Stimulated activated CD8-positive, alpha-beta memory T cell treated with anti-CD3 and anti-CD28 coated beads, Interleukin-15, amount 100 ng/mL, for 48 hours (primary cell): Measurements from ENCODE around the gene IGDCC3.

ENCODE experiments used
- DNase-seq, 2 donors: peaks; one replicate each; pipeline ENCODE4 v3.0.0-alpha.2; 2020; ENCODE audit warnings: low read depth in 2 of 2

The IGDCC3 gene

GRCh38 chr15:65388306-65389080, 10.7 kb upstream of the IGDCC3 start:
- no peak for DNase-seq

- DNase-seq = no peak
Observed at GRCh38 chr15:65386886-65387285, 9.1 kb upstream of the IGDCC3 start.

- no peak for DNase-seq
Observed at GRCh38 chr15:65386376-65386775, 8.6 kb upstream of the IGDCC3 start.

- DNase-seq = no peak
Observed at GRCh38 chr15:65385870-65386258, 8.1 kb upstream of the IGDCC3 start.

GRCh38 chr15:65384895-65385869, 7.4 kb upstream of the IGDCC3 start:
- peak; percentile 68 to 71 for DNase-seq

GRCh38 chr15:65384505-65384894, 6.7 kb upstream of the IGDCC3 start:
- DNase-seq = no peak

GRCh38 chr15:65383991-65384390, 6.2 kb upstream of the IGDCC3 start:
- no peak for DNase-seq

GRCh38 chr15:65383456-65383855, 5.7 kb upstream of the IGDCC3 start:
- no peak for DNase-seq

- DNase-seq = no peak
Observed at GRCh38 chr15:65382921-65383320, 5.1 kb upstream of the IGDCC3 start.

- no peak for DNase-seq
Observed at GRCh38 chr15:65382146-65382491, 4.3 kb upstream of the IGDCC3 start.

- DNase-seq = no peak
Observed at GRCh38 chr15:65381445-65382145, 3.8 kb upstream of the IGDCC3 start.

- no peak for DNase-seq
Observed at GRCh38 chr15:65379986-65380385, 2.2 kb upstream of the IGDCC3 start.

GRCh38 chr15:65377105-65377975, 462 bp downstream of the IGDCC3 start:
- no peak for DNase-seq

GRCh38 chr15:65376767-65377104, 1.1 kb downstream of the IGDCC3 start:
- DNase-seq = no peak

- no peak for DNase-seq
Observed at GRCh38 chr15:65375871-65376607, 1.8 kb downstream of the IGDCC3 start.

GRCh38 chr15:65374821-65375401, 2.9 kb downstream of the IGDCC3 start:
- DNase-seq = no peak

GRCh38 chr15:65374334-65374733, 3.5 kb downstream of the IGDCC3 start:
- no peak for DNase-seq

- no peak for DNase-seq
Observed at GRCh38 chr15:65373163-65373651, 4.6 kb downstream of the IGDCC3 start.

- no peak for DNase-seq
Observed at GRCh38 chr15:65372787-65373067, 5.1 kb downstream of the IGDCC3 start.
